Endometrium (tissue), 2 donors: Measurements from ENCODE around the gene FAM98C.
"Not testable (repeated sequence)": the region's sequence is repeated elsewhere in the genome, so short reads cannot be mapped to it uniquely, and the experiment has no call there.

ENCODE experiments used
- FAIRE-seq: peaks from 2 replicates; lab custom pipeline; 2012; peaks lifted over from hg19 to GRCh38; lab: Jason Lieb, UNC
- donor health status: control.
- donor health status: control.

Gene FAM98C

DNA sequence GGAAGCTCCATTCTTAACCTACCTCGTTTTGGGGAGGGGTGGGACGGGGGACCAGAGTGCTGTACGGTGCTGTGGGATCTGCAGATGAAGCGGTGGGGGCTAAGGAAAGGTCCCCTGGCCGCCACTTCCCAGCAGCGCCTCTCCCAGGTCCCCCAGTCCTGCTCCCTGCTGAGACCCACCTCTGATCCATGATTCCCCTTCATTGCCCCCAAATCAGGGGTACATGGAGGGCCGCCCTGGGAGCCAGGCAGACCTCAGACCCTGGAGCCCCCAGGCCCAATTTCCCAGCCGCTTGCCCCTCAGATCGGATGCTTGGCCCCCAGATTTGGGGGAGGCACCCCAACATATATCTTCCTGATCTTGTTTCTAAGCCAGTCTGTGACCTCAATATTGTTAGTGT, 3.8 kb upstream of the FAM98C start:
- no peak for FAIRE-seq

DNA sequence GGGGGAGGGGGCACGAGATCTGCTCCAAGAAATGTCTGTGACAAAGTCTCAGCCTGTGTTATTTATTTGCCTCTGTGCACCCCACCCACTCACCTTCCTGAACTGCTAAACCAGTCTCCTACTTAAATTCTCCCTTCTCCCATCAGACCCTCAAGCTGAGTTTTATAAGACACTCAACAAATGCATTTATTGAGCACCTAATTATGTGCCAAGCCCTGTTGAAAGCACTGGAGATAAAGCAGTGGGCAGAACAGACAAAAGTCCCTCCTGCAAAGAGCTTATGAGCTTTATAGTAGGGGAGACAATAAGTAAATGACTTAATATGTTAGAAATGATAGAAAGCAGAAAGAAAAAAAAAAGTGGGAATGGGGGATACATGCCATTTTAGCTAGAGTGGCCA, 3.4 kb upstream of the FAM98C start:
- no peak for FAIRE-seq

DNA sequence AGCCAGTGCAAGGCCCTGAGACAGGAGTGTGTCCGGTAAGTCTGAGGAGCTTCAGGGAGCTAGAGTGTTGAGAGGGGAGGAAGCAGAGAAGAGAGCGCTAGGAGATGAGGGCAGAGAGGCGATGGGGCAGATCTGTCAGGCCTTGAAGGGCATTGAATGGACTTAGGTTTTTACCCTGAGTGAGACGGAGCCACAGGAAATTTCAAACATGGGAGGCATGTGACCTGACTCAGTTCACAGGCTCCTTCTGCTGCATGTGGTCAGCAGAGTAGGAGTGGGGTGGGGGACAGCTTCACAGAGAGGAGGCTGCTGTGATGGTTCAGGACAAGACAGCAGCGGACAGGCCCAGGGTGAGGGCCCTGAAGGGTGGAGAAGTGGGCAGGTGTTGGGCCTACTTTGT, 2.5 kb upstream of the FAM98C start:
- FAIRE-seq = no peak

DNA sequence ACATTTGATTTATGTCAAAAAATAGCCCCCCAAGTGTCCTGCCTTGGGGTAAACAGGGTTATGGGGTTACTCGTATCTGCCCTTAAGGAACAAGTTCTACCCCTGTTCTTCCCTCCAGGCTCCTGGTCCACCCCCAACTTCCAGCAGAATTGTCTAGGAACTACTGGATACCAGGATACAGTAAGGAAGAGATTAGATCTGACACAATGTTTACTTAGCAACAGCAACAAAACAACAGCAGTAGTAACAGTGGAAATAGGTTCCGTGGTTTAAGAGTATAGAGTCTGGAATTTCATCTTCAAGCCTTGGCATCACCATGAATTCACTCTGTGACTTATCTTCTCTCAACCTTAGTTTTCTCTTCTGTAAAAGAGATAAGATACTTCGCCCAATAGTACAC, 1.7 kb upstream of the FAM98C start:
- no peak for FAIRE-seq

DNA sequence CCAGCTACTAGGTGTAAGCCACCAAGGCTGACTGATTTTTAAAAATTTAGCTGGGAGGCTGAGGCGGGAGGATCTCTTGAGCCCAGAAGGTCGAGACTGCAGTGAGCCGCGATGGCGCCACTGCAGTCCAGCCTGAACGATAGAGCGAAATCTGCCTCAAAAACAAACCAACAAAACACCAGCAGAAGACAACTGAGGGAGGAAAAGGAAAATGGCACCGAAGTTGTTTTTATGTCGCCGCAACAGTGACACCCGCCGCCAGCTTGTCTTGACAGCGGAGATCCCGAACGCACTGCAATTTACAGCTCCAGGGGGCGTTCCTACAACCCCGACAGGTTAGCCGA, 298 bp upstream of the FAM98C start:
- no peak for FAIRE-seq

DNA sequence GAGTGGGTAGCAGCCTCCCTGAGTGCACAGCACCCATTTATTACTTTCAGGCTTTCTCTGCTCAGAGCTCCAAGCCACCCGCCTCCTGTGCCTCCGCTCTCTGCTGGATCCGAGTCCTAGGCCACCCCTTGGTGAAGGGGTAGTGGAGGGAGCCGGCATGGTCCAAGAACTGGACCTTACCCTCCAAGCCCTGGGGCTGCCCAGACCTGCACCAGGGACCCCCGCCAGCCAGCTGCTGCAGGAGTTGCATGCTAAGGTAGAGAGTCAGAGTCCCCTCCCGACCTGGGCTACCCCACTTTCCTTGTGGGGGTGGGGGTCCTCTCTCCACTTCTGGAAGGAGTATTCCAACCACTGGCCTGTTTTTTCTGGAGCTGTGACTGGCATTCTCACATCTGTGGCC, 2.0 kb downstream of the FAM98C start:
- FAIRE-seq = no peak

DNA sequence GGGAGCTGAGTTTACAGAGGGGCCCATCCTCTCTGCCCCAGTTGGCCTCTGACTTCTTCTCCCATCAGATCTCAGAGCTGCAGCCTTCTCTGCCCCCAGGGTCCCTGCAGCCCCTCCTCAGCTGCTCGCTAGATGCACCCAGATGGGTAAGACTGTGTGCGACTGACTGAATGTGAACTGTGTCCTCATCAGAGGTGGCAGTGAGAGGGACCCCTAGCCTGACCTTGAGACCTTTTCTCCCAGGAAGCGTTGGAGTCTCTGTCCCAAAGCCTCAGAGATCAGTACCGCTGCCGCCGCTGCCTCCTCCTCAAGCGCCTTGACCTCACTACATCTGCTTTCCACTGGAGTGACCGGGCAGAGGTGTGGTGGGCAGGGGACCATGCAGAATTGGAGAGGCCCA, 2.4 kb downstream of the FAM98C start:
- FAIRE-seq = no peak

DNA sequence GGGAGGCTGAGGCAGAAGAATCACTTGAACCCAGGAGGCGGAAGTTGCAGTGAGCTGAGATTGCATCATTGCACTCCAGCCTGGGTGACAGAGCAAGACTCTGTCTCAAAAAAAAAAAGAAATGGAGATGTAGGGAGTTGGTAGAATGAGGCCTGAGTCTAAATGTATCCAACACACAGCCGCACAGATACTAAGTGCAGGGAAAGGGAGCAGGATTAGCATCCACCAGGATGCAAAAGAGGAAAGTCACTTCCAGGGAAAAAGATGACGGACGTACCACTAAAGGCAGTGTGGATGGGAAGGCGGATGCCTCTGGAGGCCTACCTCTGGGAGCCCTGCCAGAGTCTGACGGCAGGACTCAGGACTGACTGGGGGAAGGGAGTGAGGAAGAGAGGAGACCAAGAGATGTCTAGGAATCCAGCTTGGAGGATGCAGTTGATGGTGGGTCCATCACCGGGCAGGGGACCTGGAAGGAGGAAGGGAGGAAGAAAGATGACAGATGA, 6.8 kb downstream of the FAM98C start:
- FAIRE-seq = no peak

DNA sequence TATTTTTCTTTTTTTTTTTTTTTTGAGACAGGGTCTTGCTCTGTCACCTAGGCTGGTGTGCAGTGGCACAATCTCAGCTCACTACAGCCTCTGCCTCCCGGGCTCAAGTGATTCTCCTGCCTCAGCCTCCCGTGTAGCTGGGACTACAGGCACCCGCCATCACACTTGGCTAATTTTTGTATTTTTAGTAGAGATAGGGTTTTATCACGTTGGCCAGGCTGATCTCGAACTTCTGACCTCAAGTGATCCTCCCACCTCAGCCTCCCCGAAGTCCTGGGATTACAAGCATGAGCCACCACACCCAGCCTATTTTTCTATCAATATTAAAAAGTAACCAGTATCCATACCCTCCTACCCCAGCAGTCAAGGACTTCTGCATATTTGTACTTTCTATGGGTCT, 7.5 kb downstream of the FAM98C start:
- FAIRE-seq = not testable (repeated sequence)

DNA sequence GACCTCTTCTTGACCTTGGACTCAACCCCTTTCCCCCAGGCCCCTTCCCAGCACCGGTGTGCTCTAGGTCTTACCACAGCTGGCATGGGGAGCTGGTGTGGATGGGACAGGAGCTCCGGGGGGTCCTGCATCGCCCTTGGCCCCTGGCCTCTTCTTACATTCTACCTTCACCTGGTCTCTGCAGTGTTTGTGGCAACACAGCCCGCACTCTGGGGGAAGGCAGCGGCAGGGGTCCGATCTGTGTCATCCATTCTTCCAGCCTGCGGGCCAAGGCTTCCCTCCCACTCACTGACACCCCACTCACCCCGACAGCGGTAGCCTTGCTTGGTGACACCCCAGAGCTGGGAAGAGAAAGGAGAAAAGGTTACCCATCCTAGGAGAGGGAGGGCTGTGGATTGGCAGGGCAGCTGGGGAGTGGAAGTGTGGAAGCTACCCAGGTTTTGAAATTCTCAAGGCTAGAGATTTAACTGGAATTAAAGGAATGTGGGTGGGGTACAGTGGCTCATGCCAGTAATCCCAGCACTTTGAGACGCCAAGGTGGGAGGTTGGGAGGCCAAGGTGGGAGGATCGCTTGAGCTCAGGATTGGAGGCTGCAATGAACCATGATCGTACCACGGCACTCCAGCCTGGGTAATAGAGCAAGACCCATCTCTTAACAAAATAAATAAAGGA, 8.3 kb downstream of the FAM98C start:
- FAIRE-seq = no peak

DNA sequence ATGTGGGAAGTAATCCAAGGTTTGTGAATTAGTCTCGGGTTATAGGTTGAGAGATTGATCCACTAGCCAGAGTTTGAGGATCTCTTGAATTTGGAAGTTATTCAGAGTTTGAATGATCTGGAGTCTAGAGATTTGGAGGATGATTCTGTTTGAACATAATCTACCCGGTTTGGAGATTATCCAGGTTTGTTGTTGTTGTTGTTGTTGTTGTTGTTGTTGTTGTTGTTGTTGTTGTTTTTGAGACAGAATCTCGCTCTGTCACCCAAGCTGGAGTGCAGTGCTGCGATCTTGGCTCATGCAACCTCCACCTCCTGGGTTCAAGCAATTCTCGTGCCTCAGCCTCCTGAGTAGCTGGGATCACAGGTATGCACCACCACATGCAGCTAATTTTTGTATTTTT, 9.0 kb downstream of the FAM98C start:
- not testable (repeated sequence) for FAIRE-seq

DNA sequence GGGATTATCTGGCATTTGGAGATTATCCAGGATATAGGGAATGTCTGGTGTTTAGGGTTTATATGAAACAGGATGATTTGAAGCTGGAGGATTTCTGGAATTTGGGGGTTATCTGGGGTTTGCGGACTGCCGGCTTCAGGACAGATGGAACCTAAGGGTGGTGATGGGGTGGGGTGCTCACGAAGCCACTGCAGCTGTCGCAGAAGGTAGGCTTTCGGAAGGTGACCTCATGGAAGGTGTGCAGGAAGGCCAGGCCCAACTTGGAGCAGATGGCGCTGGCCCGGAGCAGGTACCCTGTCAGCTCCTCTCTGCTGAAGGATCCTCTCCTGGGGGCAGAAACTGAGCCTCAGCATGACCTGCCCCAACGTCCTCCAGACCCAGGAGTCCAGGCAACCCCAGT, 9.6 kb downstream of the FAM98C start:
- no peak for FAIRE-seq

DNA sequence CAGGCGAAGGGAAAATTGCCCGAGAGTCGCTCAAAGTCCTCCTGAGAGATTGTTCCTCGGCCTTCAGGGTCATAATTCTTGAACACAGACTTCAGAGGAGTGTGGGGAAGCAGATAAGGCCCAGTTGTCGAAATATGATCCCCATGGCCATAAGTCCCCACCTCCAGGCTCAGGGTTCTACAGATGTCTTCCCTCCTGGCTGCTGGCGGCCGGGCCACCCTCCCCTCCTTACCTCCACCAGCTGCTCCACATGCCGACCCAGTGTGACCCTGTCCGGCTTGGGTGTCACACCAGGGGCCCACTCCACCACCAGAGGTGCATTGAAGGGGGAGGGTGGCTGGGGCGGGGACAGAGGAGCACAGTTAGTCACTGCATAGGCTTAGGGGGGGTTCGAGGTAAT, 10.1 kb downstream of the FAM98C start:
- FAIRE-seq = no peak

DNA sequence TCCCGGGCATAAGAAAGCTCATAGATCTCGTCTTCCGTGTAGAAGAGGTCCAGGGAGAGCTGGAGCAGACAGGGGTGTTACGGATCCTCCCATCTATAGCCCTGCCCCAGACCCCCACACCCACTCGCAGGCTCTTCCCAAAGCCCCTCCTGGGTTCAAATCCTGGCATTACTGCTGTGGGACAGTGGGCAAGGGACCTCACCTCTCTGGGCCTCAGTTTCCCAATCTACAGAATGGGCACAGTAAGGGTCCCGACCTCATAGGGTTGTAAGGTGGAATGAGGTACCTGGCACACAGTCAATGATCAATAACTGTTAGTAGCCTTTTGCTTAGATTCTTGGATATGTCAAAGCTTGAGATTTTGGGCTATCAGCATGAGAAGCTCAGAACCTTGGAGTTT, 10.5 kb downstream of the FAM98C start:
- FAIRE-seq = no peak

DNA sequence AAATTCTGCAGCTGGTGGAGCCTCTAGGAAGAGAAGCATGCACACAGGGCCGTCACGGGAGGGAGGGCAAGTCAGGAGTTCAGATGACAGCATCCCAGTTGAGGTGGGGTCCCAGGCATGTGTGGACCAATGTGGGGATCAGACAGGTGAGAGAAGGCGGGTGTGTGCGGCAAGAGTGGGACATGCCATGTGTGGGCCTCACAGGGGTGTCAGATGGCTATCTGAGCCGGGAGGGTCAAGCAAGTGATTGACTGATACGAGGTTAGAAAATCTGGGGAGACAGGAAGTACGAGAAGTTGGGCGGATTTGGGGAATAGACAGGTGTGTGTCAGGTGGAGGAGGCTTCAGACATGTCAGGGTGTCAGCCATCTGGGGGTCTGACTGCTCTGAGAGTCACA, 14.3 kb downstream of the FAM98C start:
- FAIRE-seq = no peak

DNA sequence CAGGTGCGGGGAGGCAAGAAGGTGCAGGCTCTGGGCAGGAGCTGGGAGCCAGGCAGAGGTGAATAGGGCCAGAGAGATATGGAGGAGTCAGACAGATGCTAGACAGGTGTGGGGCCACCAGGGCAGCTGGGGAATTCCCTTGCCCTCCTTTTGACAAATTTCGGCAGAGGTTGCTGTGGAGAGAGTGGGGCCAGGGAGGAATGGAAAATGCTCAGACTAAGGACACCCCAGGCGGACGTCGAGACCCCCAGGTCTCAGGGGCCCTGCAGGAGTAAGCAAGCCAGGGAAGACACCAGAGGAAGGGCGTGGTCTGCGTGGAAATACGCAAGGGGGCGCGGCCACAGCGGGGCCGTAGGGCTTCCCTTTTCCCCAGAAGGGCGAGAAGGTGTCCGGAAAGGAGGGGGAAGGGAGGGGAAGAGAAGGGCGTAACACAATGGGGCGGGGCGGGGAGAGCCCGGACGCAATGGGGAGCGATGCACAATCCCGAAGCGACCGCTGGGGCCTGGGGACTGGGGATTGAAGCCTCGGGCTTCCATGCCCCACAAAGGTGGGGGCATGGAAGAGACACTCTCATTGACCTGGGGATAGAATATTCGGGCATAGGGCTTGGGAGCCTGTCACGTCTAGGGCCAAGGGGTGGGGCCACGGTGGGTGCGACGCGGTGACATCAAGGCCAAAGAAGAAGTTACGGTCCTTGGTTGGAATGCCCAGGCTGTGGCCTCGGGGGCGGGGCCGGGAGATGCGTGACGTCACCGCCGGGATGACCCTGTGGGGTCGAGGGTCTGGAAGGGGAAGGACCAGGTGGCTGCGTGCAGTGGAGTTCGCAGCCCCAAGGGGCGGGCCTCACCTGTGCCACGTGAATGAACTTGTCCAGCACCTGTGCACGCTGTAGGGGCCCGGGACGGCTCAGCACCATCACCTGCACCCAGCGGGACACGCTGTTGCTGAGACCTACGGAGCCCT, 14.9 kb downstream of the FAM98C start:
- FAIRE-seq = no peak

DNA sequence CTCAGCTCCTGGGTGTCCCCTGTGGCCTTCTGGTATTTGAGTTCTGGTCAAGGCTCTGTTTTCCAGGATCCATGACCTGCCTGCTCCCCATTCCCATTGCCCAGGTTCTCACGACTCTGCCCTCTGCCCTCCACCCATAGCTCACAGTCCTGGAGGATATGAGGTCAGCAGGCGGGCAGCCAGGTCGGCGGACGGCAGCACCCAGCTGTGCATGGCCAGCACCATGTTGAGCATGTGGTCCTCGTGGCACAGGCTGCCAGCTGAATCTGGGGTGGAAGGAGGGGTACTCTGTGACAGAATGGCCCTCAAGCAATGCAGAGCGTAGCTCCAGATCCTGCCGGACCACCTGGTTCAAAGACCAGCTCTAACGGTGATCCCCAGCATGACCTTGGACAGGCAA, 18.0 kb downstream of the FAM98C start:
- no peak for FAIRE-seq

DNA sequence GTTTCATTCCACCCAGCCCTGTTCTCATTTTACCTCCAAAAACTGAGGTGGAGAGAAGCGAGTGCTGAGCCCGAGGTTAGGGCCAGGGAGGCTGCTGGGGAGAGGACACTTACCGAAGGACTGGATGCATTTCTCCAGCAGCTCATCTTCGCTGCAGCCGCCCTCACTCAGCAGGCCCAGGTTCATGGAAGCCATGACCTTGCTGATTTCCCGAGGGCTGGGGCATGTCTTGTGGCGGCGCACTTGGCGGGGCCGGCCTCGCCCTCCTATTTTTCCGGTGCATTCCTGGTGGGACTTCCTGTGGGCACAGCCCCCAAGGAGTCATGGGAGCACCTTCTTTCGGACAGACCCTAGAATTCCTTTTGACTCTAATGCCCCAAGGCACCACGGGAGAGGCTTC, 19.0 kb downstream of the FAM98C start:
- FAIRE-seq = no peak

DNA sequence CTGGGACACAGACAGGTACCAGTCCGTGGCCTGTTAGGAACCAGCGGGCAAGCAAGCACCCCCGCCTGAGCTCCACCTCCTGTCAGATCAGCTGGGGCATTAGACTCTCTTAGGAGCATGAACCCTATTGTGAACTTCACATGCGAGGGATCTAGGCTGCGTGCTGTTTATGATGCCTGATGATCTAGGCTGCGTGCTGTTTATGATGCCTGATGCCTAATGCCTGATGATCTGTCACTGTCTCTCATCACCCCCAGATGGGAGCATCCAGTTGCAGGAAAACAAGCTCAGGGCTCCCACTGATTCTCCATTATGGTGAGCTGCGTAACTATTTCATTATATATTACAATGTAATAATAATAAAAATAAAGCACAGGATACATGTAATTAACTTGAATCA, 19.5 kb downstream of the FAM98C start:
- FAIRE-seq = no peak

DNA sequence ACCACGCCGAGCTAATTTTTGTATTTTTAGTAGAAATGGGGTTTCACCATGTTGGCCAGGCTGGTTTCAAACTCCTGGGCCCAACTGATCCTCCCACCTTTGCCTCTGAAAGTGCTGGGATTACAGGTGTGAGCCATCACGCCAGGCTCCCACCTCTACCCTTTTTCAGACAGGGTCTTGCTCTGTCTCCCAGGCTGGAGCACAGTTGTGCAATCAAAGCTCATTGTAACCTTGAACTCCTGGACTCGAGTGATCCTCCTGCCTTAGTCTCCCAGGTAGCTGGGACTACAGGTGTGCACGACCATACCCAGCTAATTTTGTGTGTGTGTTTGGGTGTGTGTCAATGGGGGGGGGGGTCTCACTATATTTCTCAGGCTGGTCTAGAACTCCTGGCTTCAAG, 21.4 kb downstream of the FAM98C start:
- FAIRE-seq = no peak

DNA sequence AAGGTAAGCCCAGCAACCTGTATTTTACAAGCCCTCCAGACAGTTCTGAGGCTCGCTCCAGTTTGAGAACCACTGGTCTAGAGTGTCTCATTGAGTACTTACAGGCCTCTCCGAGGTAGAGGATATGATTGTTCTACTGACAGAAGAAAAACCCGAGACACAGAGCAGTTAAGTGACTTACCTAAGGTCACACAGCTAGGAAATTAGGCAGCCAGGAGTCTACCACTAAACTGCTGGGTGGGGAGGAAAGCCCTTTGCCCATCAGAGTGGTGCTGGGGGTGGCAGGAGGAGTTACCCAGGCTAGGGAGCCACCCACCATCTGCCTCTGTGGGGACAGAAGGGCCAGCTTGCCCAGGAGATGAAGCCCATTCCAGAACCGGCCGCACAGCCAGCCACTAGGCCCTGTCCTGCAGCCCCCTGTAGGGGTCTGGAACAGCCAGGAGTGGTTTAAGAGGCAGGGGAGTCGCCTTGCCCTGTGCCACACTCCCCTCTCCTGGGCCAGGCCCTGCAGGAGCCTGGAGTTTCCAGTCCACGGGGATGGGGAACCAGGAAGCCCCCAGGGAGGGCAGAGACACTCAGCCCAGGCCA, 22.4 kb downstream of the FAM98C start:
- no peak for FAIRE-seq

DNA sequence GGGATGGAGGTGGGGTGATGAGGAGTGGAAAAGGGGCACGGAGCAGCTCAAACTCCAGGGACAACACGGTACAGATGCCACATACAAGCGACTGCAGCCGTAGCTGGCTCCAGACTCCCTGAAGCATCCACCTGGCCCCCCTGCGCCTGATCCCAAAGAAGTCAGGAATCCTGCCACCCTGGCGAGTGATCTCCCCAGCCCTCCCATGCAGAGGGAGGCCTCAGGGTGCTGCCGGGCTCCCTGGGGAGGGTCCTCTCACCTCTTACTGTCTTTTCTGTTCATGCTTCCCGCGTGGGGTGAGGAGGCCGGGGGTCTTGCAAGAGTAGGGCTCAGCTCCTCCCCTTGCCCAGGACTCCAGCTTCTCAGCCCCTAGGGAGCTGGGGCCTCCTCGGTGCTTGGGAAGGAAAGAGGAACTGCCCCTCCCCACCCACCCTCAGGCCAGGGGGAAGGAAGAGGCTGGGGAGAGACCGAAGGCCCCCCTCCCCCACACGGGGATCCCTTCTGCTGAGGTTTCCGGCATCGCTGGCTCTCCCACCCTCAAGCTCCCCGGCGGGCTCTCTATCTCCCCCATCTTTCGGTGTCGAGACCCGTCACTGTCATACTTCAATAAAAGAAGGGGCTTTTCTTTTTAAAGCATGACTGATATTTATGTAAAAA, 23.0 kb downstream of the FAM98C start, which contains the start of gene RASGRP4:
Gene RASGRP4, minus strand, starts transcription at position 410 of the 657 bp plus-strand sequence. Its CDS starts 128 bp downstream, at position 282.
- FAIRE-seq = no peak
